HG03571 (cell line): ENCODE results near the gene F10.

Source experiments
- ATAC-seq: cut with Tn5 transposase; IDR thresholded peaks from one replicate; pipeline ENCODE4 v1.9.1; 2021; ENCODE audit not compliant: unreplicated experiment

F10 gene

GRCh38 chr13:113129921-113130750 lies 7.5 kb downstream of the F10 start:
- no peak for ATAC-seq

DNA sequence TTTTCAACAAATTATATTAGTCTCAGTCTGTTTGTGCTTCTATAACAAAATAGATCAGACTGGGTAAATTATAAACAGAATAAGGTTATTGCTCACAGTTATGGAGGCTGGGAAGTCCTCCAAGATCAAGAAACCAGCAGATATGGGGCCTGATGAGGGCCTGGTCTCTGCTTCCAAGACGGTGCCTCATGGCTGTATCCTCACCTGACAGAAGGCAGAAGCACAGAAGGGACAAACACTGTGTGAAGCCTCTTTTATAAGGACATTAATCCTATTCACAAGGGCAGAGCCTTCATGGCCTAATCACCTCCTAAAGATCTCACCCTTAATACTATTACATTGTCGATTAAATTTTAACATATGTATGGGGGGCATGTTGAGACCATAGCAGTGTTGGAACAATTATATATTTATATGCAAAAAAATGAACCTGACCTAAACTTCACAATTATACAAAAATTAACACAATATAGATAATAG lies 12.7 kb downstream of the F10 start:
- ATAC-seq = no peak

- no peak for ATAC-seq
Observed at GRCh38 chr13:113137691-113138298, 15.2 kb downstream of the F10 start.

DNA sequence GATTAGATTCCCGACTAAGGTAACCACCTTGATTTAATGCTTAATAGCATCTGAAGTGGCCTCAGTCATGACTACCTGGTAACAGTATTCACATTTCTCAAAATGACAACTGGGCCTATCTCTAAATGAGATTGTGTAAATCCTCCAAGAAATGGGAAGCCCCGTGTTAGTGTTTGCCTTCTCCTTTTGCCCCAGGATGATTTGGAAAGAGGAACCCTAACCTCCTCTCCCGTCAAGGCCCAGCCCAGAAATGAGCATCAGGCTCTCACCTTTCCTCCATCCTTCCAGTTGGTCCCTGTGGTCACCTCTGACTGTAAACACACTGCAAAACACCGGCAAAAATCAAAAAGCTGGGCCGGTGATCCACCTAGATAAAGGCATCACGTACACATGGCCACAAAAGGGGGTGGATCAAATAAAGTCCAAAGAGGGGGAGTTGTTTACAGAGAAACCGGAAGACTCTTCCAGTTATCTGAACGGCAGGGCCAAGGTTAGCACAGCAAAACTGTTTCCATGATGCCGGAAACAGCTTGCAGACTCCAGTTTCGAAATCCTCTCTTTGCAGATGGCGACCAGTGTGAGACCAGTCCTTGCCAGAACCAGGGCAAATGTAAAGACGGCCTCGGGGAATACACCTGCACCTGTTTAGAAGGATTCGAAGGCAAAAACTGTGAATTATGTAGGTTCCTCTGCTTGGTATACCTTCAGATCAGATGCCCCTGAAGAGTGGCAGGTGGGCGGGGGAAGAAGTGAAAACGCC lies 16.4 kb downstream of the F10 start:
- no peak for ATAC-seq

- no peak for ATAC-seq
Observed at GRCh38 chr13:113139577-113139976, 17.0 kb downstream of the F10 start.

DNA sequence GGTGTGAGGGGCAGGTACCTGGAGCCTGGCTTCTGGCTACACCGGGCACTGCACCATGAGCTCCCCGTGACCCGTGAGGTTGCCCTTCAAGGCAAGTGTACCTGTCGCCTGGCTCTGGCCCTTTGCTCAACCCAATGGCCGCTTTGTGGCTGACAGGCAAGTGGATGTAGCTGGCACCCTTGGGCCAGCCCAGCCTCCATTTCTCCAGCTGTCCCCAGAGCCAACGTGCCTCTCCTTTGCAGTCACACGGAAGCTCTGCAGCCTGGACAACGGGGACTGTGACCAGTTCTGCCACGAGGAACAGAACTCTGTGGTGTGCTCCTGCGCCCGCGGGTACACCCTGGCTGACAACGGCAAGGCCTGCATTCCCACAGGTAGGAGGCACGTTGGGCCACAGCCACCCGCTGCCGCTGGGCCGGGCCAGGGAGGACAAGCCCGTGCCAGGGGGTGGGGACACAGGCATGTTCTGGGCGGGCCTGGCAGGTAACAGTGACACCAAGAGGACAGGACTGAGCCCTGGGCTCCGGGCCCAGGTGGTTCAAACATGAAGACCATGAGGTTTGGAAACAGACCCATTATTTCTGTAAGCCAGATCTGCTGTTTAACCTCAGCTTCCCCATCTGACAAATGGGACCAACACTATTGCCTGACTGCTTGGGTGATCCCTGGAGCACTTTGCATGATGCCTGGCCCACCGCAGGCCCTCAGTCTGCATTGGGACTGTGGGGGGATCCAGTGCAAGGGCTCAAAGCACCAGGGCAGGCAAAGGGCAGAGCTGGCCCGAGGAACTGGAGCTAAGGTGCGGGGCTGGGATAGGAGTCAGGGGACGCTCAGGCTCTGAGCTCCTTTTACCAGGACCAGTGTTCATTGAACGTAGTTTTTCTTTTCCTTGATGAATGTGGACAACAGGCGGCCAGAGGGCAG lies 18.3 kb downstream of the F10 start:
- ATAC-seq = no peak

DNA sequence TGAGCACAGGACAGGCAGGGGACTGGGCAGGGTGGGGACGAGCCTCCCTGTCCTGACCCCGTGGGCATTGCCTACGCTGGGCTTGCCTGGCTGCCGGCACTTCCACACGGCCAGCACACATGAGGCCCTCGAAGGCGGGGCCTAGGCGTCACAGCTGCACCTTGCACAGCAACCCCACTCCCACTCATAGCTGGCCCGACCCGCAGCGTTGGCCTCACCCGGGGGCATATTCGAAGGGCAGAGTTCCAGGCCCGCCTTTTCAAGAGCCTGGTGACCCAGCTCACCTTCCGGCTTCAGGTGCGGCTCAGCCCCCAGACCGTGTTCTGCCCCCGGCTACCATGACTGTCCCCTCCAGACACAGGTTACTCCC lies 19.0 kb downstream of the F10 start:
- no peak for ATAC-seq

DNA sequence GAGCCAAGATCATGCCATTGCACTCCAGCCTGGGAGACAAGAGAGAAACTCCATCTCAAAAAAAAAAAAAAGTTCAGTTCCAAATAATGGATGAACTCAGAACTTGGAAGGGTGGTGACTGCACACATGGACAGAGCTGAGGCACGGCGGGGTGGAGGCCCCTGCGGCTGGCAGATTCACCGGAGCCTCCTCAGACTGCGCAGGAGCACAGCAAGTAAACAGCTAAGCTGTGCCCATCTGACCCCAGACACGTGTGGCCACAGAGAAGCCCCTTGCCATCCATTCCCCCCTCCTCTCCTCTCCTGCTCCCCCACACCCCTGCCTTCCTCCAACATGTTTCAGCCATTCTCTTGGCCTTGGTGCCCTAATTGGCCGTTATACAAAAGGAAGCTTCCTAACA lies 20.3 kb downstream of the F10 start:
- no peak for ATAC-seq

DNA sequence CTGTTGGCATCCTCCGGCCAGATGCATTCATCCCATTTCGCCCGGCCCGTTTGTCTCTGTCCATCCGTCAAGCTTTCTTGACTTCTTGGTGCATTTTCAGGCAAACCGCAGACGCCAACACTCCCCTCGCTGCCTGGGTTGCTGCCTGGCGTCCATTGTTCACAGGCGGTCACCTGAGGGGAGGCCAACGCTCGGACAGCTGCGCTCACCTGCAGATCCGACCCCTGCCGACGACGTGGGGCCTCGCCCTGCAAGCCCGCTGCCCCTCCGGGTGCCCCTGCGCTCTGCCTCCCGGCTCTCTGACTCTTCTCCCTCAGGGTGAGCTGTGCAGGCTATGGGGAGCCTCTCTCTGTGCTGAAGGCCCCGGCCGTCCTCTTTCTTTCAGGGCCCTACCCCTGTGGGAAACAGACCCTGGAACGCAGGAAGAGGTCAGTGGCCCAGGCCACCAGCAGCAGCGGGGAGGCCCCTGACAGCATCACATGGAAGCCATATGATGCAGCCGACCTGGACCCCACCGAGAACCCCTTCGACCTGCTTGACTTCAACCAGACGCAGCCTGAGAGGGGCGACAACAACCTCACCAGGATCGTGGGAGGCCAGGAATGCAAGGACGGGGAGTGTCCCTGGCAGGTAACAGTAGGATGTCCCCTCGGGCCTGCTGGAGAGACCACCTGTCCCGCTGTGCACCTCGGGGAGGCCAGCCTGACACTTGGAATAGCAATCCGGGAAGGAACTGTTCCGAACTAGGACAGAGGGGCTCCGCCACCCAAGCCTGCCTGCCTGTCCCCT lies 21.1 kb downstream of the F10 start:
- no peak for ATAC-seq

- no peak for ATAC-seq
Observed at GRCh38 chr13:113144255-113144629, 21.6 kb downstream of the F10 start.

- ATAC-seq = no peak
Observed at GRCh38 chr13:113145496-113145895, 22.9 kb downstream of the F10 start.

GRCh38 chr13:113145911-113146598 lies 23.5 kb downstream of the F10 start:
- no peak for ATAC-seq

DNA sequence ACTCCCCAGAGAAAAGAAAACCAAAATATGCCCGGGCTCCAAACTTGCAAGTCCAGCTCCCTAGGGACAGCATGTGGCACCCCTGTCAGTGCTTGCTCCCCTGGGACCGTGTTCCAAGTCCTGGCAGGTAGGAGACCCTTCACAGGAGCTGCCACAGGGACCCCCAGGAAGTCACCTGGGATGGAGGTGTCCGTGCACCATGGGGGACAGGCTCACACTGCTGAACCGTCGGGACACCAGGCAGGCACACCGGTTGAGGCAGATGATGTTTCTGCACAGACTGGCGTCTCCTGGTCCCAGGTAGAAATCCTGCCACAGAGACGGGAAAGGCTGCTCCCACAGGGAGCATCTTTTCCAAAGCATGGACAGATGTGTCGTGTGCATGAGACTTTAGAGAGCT lies 24.2 kb downstream of the F10 start:
- no peak for ATAC-seq

DNA sequence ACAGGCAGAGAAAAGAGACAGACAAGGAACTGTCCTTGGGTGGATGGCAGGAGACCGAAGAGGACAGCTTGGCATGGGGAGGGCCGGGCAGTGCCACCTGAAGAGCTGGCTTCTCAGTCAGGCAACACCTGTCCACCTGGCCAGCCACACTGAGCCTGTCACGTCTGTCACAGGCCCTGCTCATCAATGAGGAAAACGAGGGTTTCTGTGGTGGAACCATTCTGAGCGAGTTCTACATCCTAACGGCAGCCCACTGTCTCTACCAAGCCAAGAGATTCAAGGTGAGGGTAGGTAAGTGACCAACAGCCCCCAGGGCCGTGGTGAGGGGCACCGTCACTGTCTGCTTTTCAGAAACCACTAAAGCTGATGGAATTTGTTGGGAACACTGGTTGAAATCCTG lies 24.6 kb downstream of the F10 start:
- no peak for ATAC-seq

DNA sequence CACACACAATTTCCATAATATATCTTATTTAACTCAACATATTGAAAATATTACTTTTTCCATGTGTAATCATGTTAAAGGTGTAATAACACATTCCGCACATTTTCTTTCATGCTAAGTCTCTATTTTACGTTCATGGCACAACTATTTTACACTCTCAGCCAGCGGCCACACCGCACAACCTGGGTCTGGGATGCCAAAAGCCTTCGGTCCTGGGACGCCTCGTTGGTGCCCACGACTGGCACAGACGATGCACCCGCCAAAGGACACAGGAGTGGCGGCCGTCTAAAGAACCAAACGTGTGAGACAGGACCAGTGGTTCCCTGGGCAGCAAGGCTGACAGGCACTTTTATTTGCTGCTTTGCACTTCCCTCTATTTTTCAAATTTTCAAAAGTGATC lies 25.8 kb downstream of the F10 start:
- no peak for ATAC-seq

GRCh38 chr13:113148940-113149503 lies 26.4 kb downstream of the F10 start:
- no peak for ATAC-seq

DNA sequence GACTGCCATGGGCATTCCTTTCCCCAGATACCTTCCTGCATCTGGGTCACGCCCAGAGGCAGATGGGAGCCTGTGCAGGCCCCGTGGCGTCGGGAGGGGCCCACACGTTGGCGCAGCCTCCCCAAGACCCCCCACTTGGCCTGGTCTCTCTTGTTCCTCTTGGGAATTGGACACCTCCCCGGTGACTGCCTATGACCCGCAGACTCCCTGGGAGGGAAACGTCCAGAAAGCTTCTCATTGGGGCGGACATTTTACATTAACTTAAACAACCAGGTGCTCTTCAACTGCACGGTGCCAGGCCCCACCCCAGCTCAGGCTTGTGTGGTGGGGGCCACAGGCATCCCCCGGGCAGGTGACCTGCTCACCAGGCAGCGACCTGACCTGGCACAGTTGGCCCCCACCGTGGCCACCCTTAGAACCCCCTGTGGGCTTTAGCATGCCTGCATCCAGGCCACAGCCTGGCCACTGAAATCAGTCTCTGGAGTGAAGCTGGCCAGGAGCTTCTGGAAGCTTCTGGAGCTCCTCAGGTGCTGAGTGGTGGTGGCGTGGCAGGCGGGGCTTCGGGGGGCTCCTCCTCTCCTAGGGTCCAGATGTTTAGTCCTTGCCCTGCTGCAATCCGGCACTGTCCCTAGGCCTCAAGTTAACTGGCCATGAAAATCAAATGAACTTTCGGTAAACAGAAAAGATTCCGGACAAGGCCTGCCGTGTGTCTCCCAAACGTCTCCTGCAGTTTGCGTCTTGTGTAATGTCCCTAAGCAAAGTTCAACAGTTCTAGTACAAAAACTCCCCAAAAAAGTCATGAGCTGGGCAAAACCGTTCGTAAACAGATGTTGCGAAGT lies 27.3 kb downstream of the F10 start:
- no peak for ATAC-seq
